Measurements from ENCODE around the gene TRAPPC5.

The TRAPPC5 gene

GRCh38 chr19:7701049-7701653 is 20.5 kb downstream of the TRAPPC5 start:
- DNase-seq (ENCODE audit: low read depth), result no peak

DNA sequence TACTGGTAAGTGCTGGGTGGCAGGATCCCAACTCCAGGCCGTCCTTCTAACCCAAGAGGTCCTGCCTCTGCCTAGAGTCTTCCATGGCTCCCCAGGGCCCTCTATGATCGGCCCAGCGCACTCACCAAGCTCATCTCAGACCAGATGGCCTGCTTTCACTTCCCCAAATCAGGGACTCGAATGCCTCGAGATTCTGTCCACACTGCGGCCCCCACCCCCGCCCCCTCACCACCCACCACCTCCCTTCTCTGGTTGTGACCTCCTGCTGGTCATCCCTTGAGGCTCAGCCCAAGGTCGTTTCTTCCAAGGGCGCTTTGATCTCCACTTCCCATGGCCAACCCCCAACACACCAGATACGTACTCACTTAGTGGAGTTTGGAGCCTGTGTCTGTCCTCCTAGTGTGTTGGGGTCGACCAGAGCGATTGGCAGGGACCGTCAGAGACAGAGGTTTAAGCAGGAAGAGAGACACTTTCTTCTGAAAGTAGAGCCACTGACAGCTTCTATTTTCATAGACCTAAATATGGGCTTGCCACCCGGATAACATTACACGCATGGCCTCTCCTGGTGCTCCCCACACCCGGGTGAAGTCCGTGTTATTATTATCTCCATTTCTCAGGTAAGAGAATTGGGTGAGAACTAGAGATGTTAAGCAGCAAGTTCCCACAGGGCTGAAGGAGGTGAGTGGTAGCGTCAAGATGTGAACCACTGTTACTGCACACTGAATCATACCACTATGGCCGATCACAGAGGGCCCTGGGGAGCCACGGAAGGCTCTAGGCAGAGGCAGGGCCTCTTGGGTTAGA is 21.2 kb downstream of the TRAPPC5 start, which contains the start of gene FCER2:
Gene FCER2 (minus strand): TSS at position 478 of the 804 bp plus-strand sequence. CDS start 2,371 bp downstream, outside the sequence.
- DNase-seq (ENCODE audit: low read depth), result no peak

DNA sequence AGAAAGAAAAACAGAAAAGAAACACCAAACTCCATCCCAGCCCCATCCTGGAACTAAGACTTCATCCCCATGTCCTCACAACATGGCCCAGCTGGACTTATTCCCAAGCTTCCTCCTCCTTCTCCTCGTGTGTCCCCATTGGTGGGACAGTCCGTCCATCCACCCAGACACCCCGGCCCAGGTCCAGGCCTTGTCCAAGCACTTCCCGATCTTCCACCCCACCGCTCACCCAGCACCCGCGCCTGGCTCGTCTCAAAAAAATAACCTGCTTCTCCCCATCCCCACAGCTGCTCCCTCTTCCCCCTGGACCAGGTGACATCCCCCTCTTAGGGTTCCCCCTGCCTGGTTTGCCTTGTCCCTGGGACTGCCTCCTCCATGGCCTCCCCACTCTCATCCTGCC is 22.7 kb downstream of the TRAPPC5 start:
- DNase-seq (ENCODE audit: low read depth), result no peak

DNA sequence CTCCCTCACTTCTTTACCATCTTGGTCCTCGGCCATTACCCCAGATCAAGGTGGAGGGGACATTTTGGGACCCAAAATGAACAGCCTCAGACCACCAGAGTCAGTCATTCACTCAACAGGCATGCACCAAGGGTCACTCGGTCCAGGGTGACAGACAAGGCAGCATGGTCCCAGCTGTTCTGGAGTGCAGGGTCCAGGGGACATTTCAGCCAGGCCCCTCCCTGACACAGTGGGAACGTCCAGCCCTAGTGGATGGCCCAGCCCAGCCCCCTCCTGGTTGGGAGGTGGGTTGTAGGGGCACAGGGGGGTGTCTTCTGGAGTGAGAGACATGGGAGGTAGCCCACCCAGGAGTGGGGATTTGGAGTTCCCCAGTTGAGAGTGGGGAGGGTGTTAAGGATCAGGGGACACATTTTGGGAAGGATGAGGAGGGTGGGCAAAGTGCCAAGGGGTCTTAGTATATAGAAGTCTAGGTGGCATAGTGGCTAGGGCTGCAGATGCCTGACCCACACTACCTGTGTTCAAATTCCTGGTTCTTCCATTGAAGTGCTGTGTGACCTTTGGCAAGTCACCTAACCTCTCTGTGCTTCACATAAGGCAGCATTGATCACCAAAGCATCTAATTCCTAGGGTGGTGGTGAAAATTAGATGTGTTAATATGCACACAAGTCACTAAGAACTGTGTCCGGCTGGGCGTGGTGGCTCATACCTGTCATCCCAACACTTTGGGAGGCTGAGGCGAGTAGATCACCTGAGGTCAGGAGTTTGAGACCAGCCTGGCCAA is 23.8 kb downstream of the TRAPPC5 start:
- no peak for DNase-seq (ENCODE audit: low read depth)

- DNase-seq (ENCODE audit: low read depth), result peak; percentile 65
Observed at GRCh38 chr19:7705387-7706187, 25.0 kb downstream of the TRAPPC5 start.

DNA sequence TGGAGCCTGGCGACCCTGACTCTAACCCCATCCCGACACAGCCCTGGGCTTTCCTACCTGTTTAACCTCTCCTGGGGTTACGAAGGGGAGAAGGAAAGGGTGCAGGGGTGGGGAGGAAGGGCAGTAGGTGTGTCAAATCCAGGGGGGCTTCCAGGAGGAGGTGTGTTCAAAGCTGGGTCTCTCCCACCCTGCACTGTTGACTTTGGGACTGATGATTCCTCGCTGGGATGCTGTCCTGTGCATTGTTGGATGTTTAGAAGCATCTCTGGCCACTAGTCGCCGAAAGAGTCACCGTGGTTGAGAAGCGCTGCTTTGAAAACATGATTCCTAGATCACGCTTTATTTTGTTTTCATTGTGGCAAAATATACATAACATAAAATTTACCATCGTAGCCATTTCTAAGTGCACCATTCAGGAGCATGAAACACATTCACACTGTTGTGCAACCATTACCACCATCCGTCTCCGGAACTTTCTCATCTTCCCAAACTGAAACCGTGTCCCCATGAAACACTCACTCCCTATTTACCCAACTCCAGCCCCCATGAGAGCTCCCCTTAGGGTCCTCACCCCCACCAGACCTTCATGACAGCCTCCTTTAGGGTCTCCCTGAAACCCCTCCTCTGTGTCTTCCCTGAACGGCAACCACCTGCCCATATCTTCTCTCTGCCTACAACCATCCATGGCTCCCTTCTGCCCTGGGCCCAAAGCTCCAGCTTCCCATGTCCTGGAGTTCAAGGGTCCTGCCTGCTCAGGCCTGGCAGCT is 25.7 kb downstream of the TRAPPC5 start:
- DNase-seq (ENCODE audit: low read depth), result no peak

DNA sequence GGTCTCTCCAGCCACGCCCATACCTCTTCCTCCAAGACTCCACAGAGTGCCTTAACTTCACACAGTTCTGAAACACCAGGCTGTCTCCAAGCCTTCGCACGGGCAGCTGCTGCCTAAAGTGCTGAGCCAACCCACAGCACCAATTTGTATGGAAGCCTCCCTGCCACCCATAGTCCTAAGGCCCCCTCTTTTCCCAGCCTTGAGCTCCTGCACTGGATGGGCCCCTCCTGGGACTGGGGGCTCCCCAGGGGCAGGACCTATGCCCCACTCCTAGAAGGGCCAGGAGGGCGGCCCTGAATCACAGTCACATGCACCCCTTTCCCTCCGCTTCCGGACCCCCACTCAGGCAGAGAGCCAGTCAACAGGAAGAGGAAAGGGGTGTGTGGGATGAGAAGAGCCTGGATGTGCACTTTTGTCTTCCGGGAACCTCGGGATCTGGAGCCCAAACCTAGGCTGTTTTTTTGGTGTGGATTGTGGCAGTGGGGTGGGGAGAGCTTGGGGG is 26.4 kb downstream of the TRAPPC5 start:
- DNase-seq (ENCODE audit: low read depth), result no peak

- DNase-seq (ENCODE audit: low read depth), result no peak
Observed at GRCh38 chr19:7709932-7710460, 29.4 kb downstream of the TRAPPC5 start.

GRCh38 chr19:7710616-7711015 is 30.0 kb downstream of the TRAPPC5 start:
- no peak for DNase-seq (ENCODE audit: low read depth)

DNA sequence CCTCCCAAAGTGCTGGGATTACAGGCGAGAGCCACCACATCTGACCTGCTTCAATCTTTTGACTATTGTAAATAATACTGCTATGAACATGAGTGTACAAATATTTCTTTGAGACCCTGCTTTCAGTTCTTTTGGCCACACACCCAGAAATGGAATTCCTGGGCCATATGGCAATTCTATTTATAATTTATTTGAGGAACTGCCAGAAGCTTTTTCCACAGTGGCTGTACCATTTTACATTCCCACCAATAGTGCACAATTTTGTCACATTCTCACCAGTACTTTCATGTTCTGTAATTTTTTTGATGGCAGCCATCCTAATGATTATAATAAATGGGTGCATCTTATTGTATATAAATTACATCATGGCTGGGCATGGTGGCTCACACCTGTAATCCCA is 35.0 kb downstream of the TRAPPC5 start:
- DNase-seq (ENCODE audit: low read depth), result no peak

GRCh38 chr19:7716762-7717161 is 36.1 kb downstream of the TRAPPC5 start:
- no peak for DNase-seq (ENCODE audit: low read depth)

GRCh38 chr19:7718668-7719067 is 38.0 kb downstream of the TRAPPC5 start:
- DNase-seq (ENCODE audit: low read depth), result no peak

- DNase-seq (ENCODE audit: low read depth), result no peak
Observed at GRCh38 chr19:7720351-7720750, 39.7 kb downstream of the TRAPPC5 start.

DNA sequence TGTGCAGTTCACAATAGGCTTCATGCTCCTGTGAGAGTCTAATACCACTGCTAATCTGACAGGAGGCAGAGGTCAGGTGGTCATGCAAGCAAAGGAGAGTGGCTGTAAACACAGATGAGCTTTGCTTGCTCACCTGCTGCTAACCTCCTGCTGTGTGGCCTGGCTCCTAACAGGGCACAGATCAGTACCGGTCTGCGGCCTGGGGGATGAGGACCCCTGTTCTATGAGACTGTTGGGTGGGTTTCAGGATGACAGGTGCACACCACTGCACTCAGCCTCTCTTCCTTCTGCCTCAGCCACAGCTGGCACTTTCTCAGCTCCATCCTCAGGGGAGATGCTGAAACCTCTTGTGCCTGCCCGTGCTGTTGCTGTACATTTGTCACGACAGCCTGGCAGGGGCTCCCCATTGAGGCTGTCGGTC is 41.6 kb downstream of the TRAPPC5 start:
- no peak for DNase-seq (ENCODE audit: low read depth)

GRCh38 chr19:7725791-7726190 is 45.2 kb downstream of the TRAPPC5 start:
- no peak for DNase-seq (ENCODE audit: low read depth)

DNA sequence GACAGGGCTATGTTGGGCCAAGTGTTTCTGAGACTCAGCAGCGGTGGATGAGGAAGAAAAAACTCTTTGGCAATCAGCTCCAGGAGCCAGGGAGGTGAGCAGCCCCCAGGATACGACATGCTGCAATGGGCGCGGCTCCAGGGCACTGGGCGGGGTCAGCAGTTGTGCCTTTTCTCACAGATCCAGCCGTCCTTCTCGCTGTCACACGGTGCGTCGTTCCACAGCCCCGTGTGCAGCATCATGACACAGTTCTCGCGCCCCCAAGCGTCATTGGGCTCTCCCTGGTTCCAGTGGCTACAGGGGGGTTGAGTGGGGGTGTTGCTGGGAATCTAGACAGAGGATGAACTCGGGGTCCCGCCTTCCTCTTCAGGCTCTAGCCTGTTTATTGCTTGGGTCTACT is 48.6 kb downstream of the TRAPPC5 start:
- DNase-seq (ENCODE audit: low read depth), result no peak

DNA sequence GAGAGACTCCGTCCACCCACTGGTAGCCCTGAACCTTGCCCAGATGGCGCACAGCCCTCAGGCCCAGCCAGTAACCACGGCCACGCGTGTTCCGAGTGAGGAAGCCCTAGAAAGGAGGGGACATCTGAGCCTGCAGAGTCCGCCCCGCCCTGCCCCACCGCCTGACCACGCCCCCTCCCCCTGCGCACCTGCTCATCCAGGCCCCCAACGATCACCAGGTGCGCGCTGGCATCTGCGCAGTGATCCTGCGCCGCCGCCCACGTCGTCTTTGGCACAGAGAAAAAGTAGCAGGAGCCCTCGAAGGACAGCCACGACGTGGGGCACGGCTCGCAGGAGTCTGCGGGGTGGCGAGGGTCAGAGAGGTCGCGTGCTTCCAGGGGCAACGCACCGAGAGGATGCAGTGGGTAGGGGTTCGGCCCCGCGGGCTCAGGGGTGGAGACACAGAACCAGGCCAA is 49.2 kb downstream of the TRAPPC5 start:
- no peak for DNase-seq (ENCODE audit: low read depth)

- DNase-seq (ENCODE audit: low read depth), result no peak
Observed at GRCh38 chr19:7730286-7731217, 49.9 kb downstream of the TRAPPC5 start.

GRCh38 chr19:7731218-7731595 is 50.6 kb downstream of the TRAPPC5 start:
- no peak for DNase-seq (ENCODE audit: low read depth)

GRCh38 chr19:7731615-7732014 is 51.0 kb downstream of the TRAPPC5 start:
- DNase-seq (ENCODE audit: low read depth), result no peak
